DND-41 (cell line): Measurements from ENCODE around the gene OBSL1.

Source experiments
- ATAC-seq: fragments of 200-7000 bp; cut with Tn5 transposase; 3 replicates; pipeline ENCODE4 v1.9.1; 2021; ENCODE audit warnings: low read depth; ENCODE audit not compliant: insufficient read depth
- DNase-seq: peaks from one replicate; pipeline ENCODE4 v3.0.0-alpha.2; 2020
- H2AFZ ChIP-seq: 2 replicates; pipeline ENCODE4 v1.6.0; 2012; ENCODE audit warnings: low read depth, low read length
- H3K27ac ChIP-seq: 2 replicates; pipeline ENCODE4 v1.5.1; 2012; ENCODE audit warnings: low read length, inconsistent platforms
- H3K27me3 ChIP-seq: fragments of 200-600 bp; sonication (generic); 2 replicates; pipeline ENCODE4 v1.6.0; 2012; ENCODE audit warnings: low read length, mild to moderate bottlenecking, inconsistent platforms; ENCODE audit not compliant: insufficient read depth, poor library complexity
- H3K36me3 ChIP-seq: 2 replicates; pipeline ENCODE4 v1.5.1; 2012; ENCODE audit warnings: low read length, inconsistent platforms; ENCODE audit not compliant: insufficient read depth
- H3K4me1 ChIP-seq: 2 replicates; pipeline ENCODE4 v1.5.1; 2012; ENCODE audit warnings: mild to moderate bottlenecking, low read length; ENCODE audit not compliant: insufficient read depth
- H3K4me2 ChIP-seq: 2 replicates; pipeline ENCODE4 v1.6.0; 2012; ENCODE audit warnings: mild to moderate bottlenecking, moderate library complexity, low read length, inconsistent platforms; ENCODE audit not compliant: insufficient read depth
- H3K4me3 ChIP-seq, 2 experiments: fragments of 200-600 bp in 1 of 2; shearing (Covaris generic) in 1 of 2; 2 replicates each; pipeline ENCODE4 v1.5.1; 2012 to 2016; ENCODE audit warnings: inconsistent platforms in 2 of 2, low read length in 2 of 2, mild to moderate bottlenecking in 2 of 2, low read depth in 1 of 2, moderate library complexity in 1 of 2
- H3K79me2 ChIP-seq: 2 replicates; pipeline ENCODE4 v1.6.0; 2012; ENCODE audit warnings: low read length, inconsistent platforms; ENCODE audit not compliant: insufficient read depth
- H3K9ac ChIP-seq: 2 replicates; pipeline ENCODE4 v1.6.0; 2012; ENCODE audit warnings: low read depth, mild to moderate bottlenecking, inconsistent platforms, low read length, moderate library complexity
- H3K9me3 ChIP-seq: 2 replicates; pipeline ENCODE4 v1.5.1; 2012; ENCODE audit warnings: low read length, moderate library complexity, mild to moderate bottlenecking, inconsistent platforms; ENCODE audit not compliant: insufficient read depth, severe bottlenecking
- H4K20me1 ChIP-seq: 2 replicates; pipeline ENCODE4 v1.6.0; 2012; ENCODE audit warnings: low read length; ENCODE audit not compliant: insufficient read depth
- CTCF ChIP-seq: IDR thresholded peaks from 2 replicates; pipeline ENCODE4 v1.5.1; 2012; ENCODE audit warnings: borderline replicate concordance, low read length, moderate library complexity, mild to moderate bottlenecking; ENCODE audit not compliant: poor library complexity, severe bottlenecking; ENCODE audit errors: extremely low read depth
- EZH2 ChIP-seq: IDR thresholded peaks from 3 replicates; pipeline ENCODE4 v1.6.1; 2012; ENCODE audit warnings: borderline replicate concordance, low read depth, mild to moderate bottlenecking, moderate library complexity, low read length, inconsistent platforms; ENCODE audit not compliant: severe bottlenecking

Gene OBSL1

GRCh38 chr2:219560037-219560892 is 11.1 kb downstream of the OBSL1 start:
- Histone ChIP-seq H3K36me3 (no peaks in the 10 kb centered on the region), H3K9me3 (no peaks in the 10 kb centered on the region), H3K4me2 (no peak overlapping the region), H3K27me3 (no peaks in the 10 kb centered on the region), H3K4me3 (no peak overlapping the region), H3K79me2 (no peaks in the 10 kb centered on the region), H2AFZ (no peak overlapping the region), H3K4me1 (no peaks in the 10 kb centered on the region), H4K20me1 (no peaks in the 10 kb centered on the region; the same call in 1 of the 2 replicates), H3K27ac (no peak overlapping the region), H3K9ac (no peak overlapping the region)
- ATAC-seq (peak; percentile 60), DNase-seq (no peak)
- TF ChIP-seq EZH2 (no peak), CTCF (peak; percentile 63)

GRCh38 chr2:219559156-219559915 is 12.0 kb downstream of the OBSL1 start:
- Histone ChIP-seq H3K36me3 (no peaks in the 10 kb centered on the region), H4K20me1 (no peaks in the 10 kb centered on the region; the same call in 1 of the 2 replicates), H3K27me3 (no peaks in the 10 kb centered on the region), H3K4me2 (no peak overlapping the region), H3K4me1 (no peaks in the 10 kb centered on the region), H3K9me3 (no peaks in the 10 kb centered on the region), H3K4me3 (no peak overlapping the region), H3K27ac (no peak overlapping the region), H3K9ac (no peak overlapping the region), H2AFZ (no peak overlapping the region), H3K79me2 (no peaks in the 10 kb centered on the region)
- TF ChIP-seq EZH2 (no peak), CTCF (no peak)
- DNase-seq (no peak), ATAC-seq (no peak)

GRCh38 chr2:219557791-219558785 is 13.3 kb downstream of the OBSL1 start:
- Histone ChIP-seq H3K36me3 (no peaks in the 10 kb centered on the region), H4K20me1 (no peaks in the 10 kb centered on the region; the same call in 1 of the 2 replicates), H3K9ac (no peak overlapping the region), H3K27me3 (no peaks in the 10 kb centered on the region), H3K4me2 (no peak overlapping the region), H3K9me3 (no peaks in the 10 kb centered on the region), H3K4me1 (no peaks in the 10 kb centered on the region), H3K79me2 (no peaks in the 10 kb centered on the region), H3K4me3 (no peak overlapping the region), H3K27ac (no peak overlapping the region), H2AFZ (no peak overlapping the region)
- no peak for DNase-seq
- TF ChIP-seq CTCF = no peak
- no peak for TF ChIP-seq EZH2
- no peak for ATAC-seq
